ENCODE data around the gene MAP3K7.

MAP3K7 gene

GRCh38 chr6:90610751-90611542, 24.1 kb upstream of the MAP3K7 start:
- DNase-seq (ENCODE audit: insufficient read length, low spot score) (no peak), FAIRE-seq (no peak)
- TF ChIP-seq CTCF (IDR thresholded peaks at IDR 0.05; ENCODE audit: insufficient read depth, missing control alignments) = no peak

- no peak for DNase-seq (ENCODE audit: insufficient read length, low spot score)
- no peak for FAIRE-seq
- TF ChIP-seq CTCF (IDR thresholded peaks at IDR 0.05; ENCODE audit: insufficient read depth, missing control alignments) = no peak
Measured at GRCh38 chr6:90610301-90610750, 23.5 kb upstream of the MAP3K7 start.

- FAIRE-seq (no peak), DNase-seq (ENCODE audit: insufficient read length, low spot score) (no peak)
- no peak for TF ChIP-seq CTCF (IDR thresholded peaks at IDR 0.05; ENCODE audit: insufficient read depth, missing control alignments)
Measured at GRCh38 chr6:90605749-90606340, 19.0 kb upstream of the MAP3K7 start.

- FAIRE-seq (no peak), DNase-seq (ENCODE audit: insufficient read length, low spot score) (no peak)
- TF ChIP-seq CTCF (IDR thresholded peaks at IDR 0.05; ENCODE audit: insufficient read depth, missing control alignments) = no peak
Measured at GRCh38 chr6:90604546-90604945, 17.7 kb upstream of the MAP3K7 start.

GRCh38 chr6:90599151-90599550, 12.3 kb upstream of the MAP3K7 start:
- no peak for TF ChIP-seq CTCF (IDR thresholded peaks at IDR 0.05; ENCODE audit: insufficient read depth, missing control alignments)

GRCh38 chr6:90598192-90598951, 11.5 kb upstream of the MAP3K7 start:
- FAIRE-seq (no peak), DNase-seq (ENCODE audit: insufficient read length, low spot score) (no peak)
- TF ChIP-seq CTCF (IDR thresholded peaks at IDR 0.05; ENCODE audit: insufficient read depth, missing control alignments) = no peak

More at GRCh38 chr6:90599151-90599550, 12.3 kb upstream of the MAP3K7 start:
- FAIRE-seq (no peak), DNase-seq (ENCODE audit: insufficient read length, low spot score) (no peak)
